ENCODE results near the gene POLR2C. TPM values are rescaled to one million over a fixed set of nuclear protein-coding genes. Genes with fewer than 3 reads are reported as not detected.

POLR2C gene
- total RNA-seq, 1 experiment from 2014 or later, result 85.6 TPM

- no peaks in the 10 kb centered on the region for H3K79me1 ChIP-seq (ENCODE audit: insufficient read depth, low read depth, low read length, poor library complexity, severe bottlenecking)
- no peak overlapping the region for H3K4me2 ChIP-seq (ENCODE audit: insufficient read depth, insufficient read length, low read length)
- TF ChIP-seq CTCF (conservative IDR thresholded peaks at IDR 0.05), result no peak
- no peak overlapping the region for H3K18ac ChIP-seq (ENCODE audit: insufficient read length, low read depth, low read length)
- no peaks in the 10 kb centered on the region for H3K23me2 ChIP-seq (ENCODE audit: insufficient read length, low read depth, low read length, poor library complexity, severe bottlenecking)
- H2BK5ac ChIP-seq (ENCODE audit: insufficient read length, low read length), result no peak overlapping the region
- no peak overlapping the region for H3K9ac ChIP-seq (ENCODE audit: extremely low read depth, insufficient read length, low read length)
- no peak overlapping the region for H3K56ac ChIP-seq (ENCODE audit: insufficient read length, low read depth, low read length)
- no peak overlapping the region for H3T11ph ChIP-seq (ENCODE audit: low read length)
- H3K14ac ChIP-seq (ENCODE audit: insufficient read depth, low read length), result no peak overlapping the region
- WGBS (ENCODE audit: extremely low coverage, insufficient read length, low lambda C conversion rate), result no CpG with 5 or more reads among the region's 10 CpGs
- no peak overlapping the region; a peak in 1 of 5 replicates for H3K4me3 Mint-ChIP-seq
- no peak overlapping the region for H2AFZ ChIP-seq (ENCODE audit: low read length)
- H3K27ac Mint-ChIP-seq, result peak overlapping the region in 2 of 3 experiments; percentile 20 to 89; a peak in 3 of 7 replicates
- H3K27me3 Mint-ChIP-seq (ENCODE audit: low read depth), result peaks cover 4% of the 10 kb centered on the region
- peaks cover 0 to 2% (median 0%) of the 10 kb centered on the region in 3 experiments; a peak in 1 of 7 replicates for H3K36me3 Mint-ChIP-seq (ENCODE audit: insufficient read depth in 1 of 3, low read depth in 3 of 3)
- H3K9me3 ChIP-seq (ENCODE audit: control insufficient read depth, low read depth, low read length), result no peaks in the 10 kb centered on the region
- no peaks in the 10 kb centered on the region for H3K27me3 ChIP-seq (ENCODE audit: insufficient read depth, low read length)
- no peak overlapping the region for H2BK20ac ChIP-seq (ENCODE audit: low read depth, low read length, poor library complexity, severe bottlenecking)
- H3K79me2 ChIP-seq (ENCODE audit: insufficient read depth, low read length), result no peaks in the 10 kb centered on the region
- H4K91ac ChIP-seq (ENCODE audit: insufficient read length, low read depth, low read length), result no peak overlapping the region
- H3K27ac ChIP-seq (ENCODE audit: insufficient read length, low read depth, low read length), result no peak overlapping the region
- H3K9me3 Mint-ChIP-seq, result no peaks in the 10 kb centered on the region
- H4K20me1 ChIP-seq (ENCODE audit: control insufficient read depth, insufficient read depth, insufficient read length), result no peaks in the 10 kb centered on the region
- no peak overlapping the region for H2BK120ac ChIP-seq (ENCODE audit: low read depth, low read length, poor library complexity, severe bottlenecking)
- H3K4me1 Mint-ChIP-seq, result peaks cover 8 to 18% of the 10 kb centered on the region in 2 experiments
- no peak overlapping the region for H4K8ac ChIP-seq (replicated peaks; ENCODE audit: insufficient read length, low read depth, low read length)
- no peak overlapping the region for H3K23ac ChIP-seq (ENCODE audit: insufficient read length, low read depth, low read length)
- DNase-seq, result no peak
- H3K4me1 ChIP-seq (ENCODE audit: insufficient read depth, low read length), result no peaks in the 10 kb centered on the region
- no peak overlapping the region for H2AK5ac ChIP-seq (ENCODE audit: insufficient read length, low read length)
- no peak overlapping the region for H4K5ac ChIP-seq (ENCODE audit: insufficient read length, low read depth, low read length)
- H2BK12ac ChIP-seq (ENCODE audit: insufficient read length, low read depth, low read length), result no peak overlapping the region
- H3K4ac ChIP-seq (ENCODE audit: low read depth, low read length), result no peak overlapping the region
- H2BK15ac ChIP-seq (ENCODE audit: low read depth, low read length), result no peak overlapping the region
Measured at GRCh38 chr16:57510016-57510871, 47.8 kb downstream of the POLR2C start.

Data from H9 (cell line).